Right ventricle myocardium superior (tissue), 1 donor: Measurements from ENCODE around the gene IL37. TPM values are rescaled to one million over a fixed set of nuclear protein-coding genes. Genes with fewer than 3 reads are reported as not detected.
"Not testable (repeated sequence)": the region's sequence is repeated elsewhere in the genome, so short reads cannot be mapped to it uniquely, and the experiment has no call there.

Experiments used
- ATAC-seq: fragments of 200-7000 bp; cut with Tn5 transposase; one replicate; pipeline ENCODE4 v1.9.1; 2020; ENCODE audit warnings: mild to moderate bottlenecking; ENCODE audit not compliant: poor library complexity
- DNase-seq: peaks from one replicate; pipeline ENCODE4 v3.0.0-alpha.2; 2020
- intact Hi-C: fragments of 100-400 bp; cut with DNase I; formaldehyde crosslinking; loops from one replicate; pipeline ENCODE4 v1.11.2; 2022
- total RNA-seq: library from RNA; stranded (reverse); fragmentation: NEBNext Ultra II Directional; extraction: Animal tissue kit (Norgen Biotek cat#: 25700); gene quantifications from one replicate; pipeline ENCODE4 v1.2.1, GENCODE V29; 2021
- donor health status: DM: no; HTN: yes; CAD: no; lungs with severe emphysema.

IL37 gene
- total RNA-seq, 1 donor from 2014 or later = not detected

GRCh38 chr2:112916625-112917247 is 5.8 kb downstream of the IL37 start:
- ATAC-seq (no peak), DNase-seq (no peak)
- intact Hi-C loops = no loop called here

- ATAC-seq (no peak), DNase-seq (no peak)
- intact Hi-C loops = no loop called here
Measured at GRCh38 chr2:112917856-112918255, 6.9 kb downstream of the IL37 start.

GRCh38 chr2:112918256-112918655 is 7.3 kb downstream of the IL37 start:
- DNase-seq = no peak
- intact Hi-C loops = no loop called here
- no peak for ATAC-seq

GRCh38 chr2:112919086-112919485 is 8.1 kb downstream of the IL37 start:
- DNase-seq (no peak), ATAC-seq (no peak)
- intact Hi-C loops = no loop called here

GRCh38 chr2:112920923-112921532 is 10.1 kb downstream of the IL37 start:
- DNase-seq (no peak), ATAC-seq (no peak)

GRCh38 chr2:112921982-112922381 is 11.0 kb downstream of the IL37 start:
- intact Hi-C loops = no loop called here
- ATAC-seq (no peak), DNase-seq (no peak)

More at GRCh38 chr2:112920923-112921532, 10.1 kb downstream of the IL37 start:
- intact Hi-C loops = no loop called here

- intact Hi-C loops = no loop called here
- no peak for ATAC-seq
- DNase-seq = no peak
Measured at GRCh38 chr2:112923237-112923966, 12.4 kb downstream of the IL37 start.

GRCh38 chr2:112923967-112924338 is 13.0 kb downstream of the IL37 start:
- intact Hi-C loops = no loop called here
- no peak for ATAC-seq
- DNase-seq = no peak

- no peak for ATAC-seq
- DNase-seq = no peak
- intact Hi-C loops = no loop called here
Measured at GRCh38 chr2:112924360-112924759, 13.4 kb downstream of the IL37 start.

- DNase-seq = no peak
Measured at GRCh38 chr2:112924821-112925220, 13.9 kb downstream of the IL37 start.

GRCh38 chr2:112926707-112927106 is 15.7 kb downstream of the IL37 start:
- DNase-seq (no peak), ATAC-seq (no peak)
- intact Hi-C loops = no loop called here

More at GRCh38 chr2:112924821-112925220, 13.9 kb downstream of the IL37 start:
- intact Hi-C loops = no loop called here
- peak; percentile 43 for ATAC-seq

GRCh38 chr2:112927745-112928144 is 16.8 kb downstream of the IL37 start:
- intact Hi-C loops = no loop called here
- DNase-seq = no peak
- no peak for ATAC-seq

- ATAC-seq (no peak), DNase-seq (no peak)
- intact Hi-C loops = no loop called here
Measured at GRCh38 chr2:112933261-112933660, 22.3 kb downstream of the IL37 start.

- DNase-seq, intact Hi-C loops, ATAC-seq: not testable (repeated sequence)
Measured at GRCh38 chr2:112934117-112934516, 23.2 kb downstream of the IL37 start.

GRCh38 chr2:112936927-112937232 is 25.9 kb downstream of the IL37 start:
- intact Hi-C loops = no loop called here
- ATAC-seq (no peak), DNase-seq (no peak)

- intact Hi-C loops = no loop called here
- ATAC-seq = no peak
Measured at GRCh38 chr2:112938904-112939303, 27.9 kb downstream of the IL37 start.

GRCh38 chr2:112939425-112939824 is 28.5 kb downstream of the IL37 start:
- no peak for DNase-seq
- ATAC-seq = peak; percentile 63

More at GRCh38 chr2:112938904-112939303, 27.9 kb downstream of the IL37 start:
- no peak for DNase-seq

GRCh38 chr2:112940859-112941625 is 30.1 kb downstream of the IL37 start:
- intact Hi-C loops = loop anchor here (10.0 kb wide), 1 partner anchor 196 kb away; no protein-coding TSS in a partner anchor
- DNase-seq = no peak
- ATAC-seq = no peak

More at GRCh38 chr2:112939425-112939824, 28.5 kb downstream of the IL37 start:
- intact Hi-C loops = no loop called here
